Astrocyte (in vitro differentiated cells and primary cell): ENCODE data around the gene CCNYL1. TPM values are rescaled to one million over a fixed set of nuclear protein-coding genes. Genes with fewer than 3 reads are reported as not detected.
"Not testable (repeated sequence)": the region's sequence is repeated elsewhere in the genome, so short reads cannot be mapped to it uniquely, and the experiment has no call there.

Source experiments
- DNase-seq: peaks from one replicate; pipeline ENCODE4 v3.0.0-alpha.2; 2010; ENCODE audit warnings: low read depth
- FAIRE-seq: peaks from 2 replicates; lab custom pipeline; 2011; peaks lifted over from hg19 to GRCh38; lab: Jason Lieb, UNC
- H2AFZ ChIP-seq: 2 replicates; pipeline ENCODE4 v1.6.0; 2012; ENCODE audit warnings: low read depth, low read length, inconsistent platforms
- H3K27ac ChIP-seq: 2 replicates; pipeline ENCODE4 v1.5.1; 2011; ENCODE audit warnings: low read depth, low read length, inconsistent platforms
- H3K27me3 ChIP-seq: 2 replicates; pipeline ENCODE4 v1.6.0; 2011; ENCODE audit warnings: low read length, inconsistent platforms; ENCODE audit not compliant: insufficient read depth
- H3K36me3 ChIP-seq: 2 replicates; pipeline ENCODE4 v1.5.1; 2011; ENCODE audit warnings: low read length, inconsistent platforms; ENCODE audit not compliant: insufficient read depth
- H3K4me1 ChIP-seq: 2 replicates; pipeline ENCODE4 v1.5.1; 2011; ENCODE audit warnings: low read length, inconsistent platforms; ENCODE audit not compliant: insufficient read depth
- H3K4me2 ChIP-seq: 2 replicates; pipeline ENCODE4 v1.6.0; 2012; ENCODE audit warnings: low read length, inconsistent platforms
- H3K4me3 ChIP-seq: 2 replicates; pipeline ENCODE4 v1.5.1; 2011; ENCODE audit warnings: low read depth, mild to moderate bottlenecking, low read length, inconsistent platforms; ENCODE audit not compliant: insufficient read depth
- H3K79me2 ChIP-seq: 2 replicates; pipeline ENCODE4 v1.6.0; 2012; ENCODE audit warnings: mild to moderate bottlenecking, low read length, inconsistent platforms; ENCODE audit not compliant: insufficient read depth
- H3K9ac ChIP-seq: 2 replicates; pipeline ENCODE4 v1.6.0; 2012; ENCODE audit warnings: mild to moderate bottlenecking, low read length, inconsistent platforms
- H3K9me3 ChIP-seq: 2 replicates; pipeline ENCODE4 v1.5.1; 2012; ENCODE audit warnings: low read depth, mild to moderate bottlenecking, low read length, inconsistent platforms; ENCODE audit not compliant: insufficient read depth
- H4K20me1 ChIP-seq: 2 replicates; pipeline ENCODE4 v1.6.0; 2012; ENCODE audit warnings: low read length, inconsistent platforms; ENCODE audit not compliant: insufficient read depth
- H3K27ac Mint-ChIP-seq: one replicate; pipeline ENCODE4 v1.8.0; 2021; ENCODE audit warnings: mild to moderate bottlenecking, mixed read lengths; ENCODE audit not compliant: unreplicated experiment
- H3K27me3 Mint-ChIP-seq: one replicate; pipeline ENCODE4 v1.8.0; 2021; ENCODE audit warnings: low read depth, mixed read lengths; ENCODE audit not compliant: unreplicated experiment
- H3K36me3 Mint-ChIP-seq: one replicate; pipeline ENCODE4 v1.8.0; 2021; ENCODE audit warnings: low read depth, mixed read lengths; ENCODE audit not compliant: unreplicated experiment
- H3K4me1 Mint-ChIP-seq: one replicate; pipeline ENCODE4 v1.8.0; 2021; ENCODE audit warnings: low read depth, mixed read lengths; ENCODE audit not compliant: unreplicated experiment
- H3K4me3 Mint-ChIP-seq: one replicate; pipeline ENCODE4 v1.8.0; 2021; ENCODE audit warnings: mild to moderate bottlenecking, moderate library complexity, mixed read lengths; ENCODE audit not compliant: unreplicated experiment
- H3K9me3 Mint-ChIP-seq: one replicate; pipeline ENCODE4 v1.8.0; 2021; ENCODE audit warnings: mild to moderate bottlenecking, mixed read lengths; ENCODE audit not compliant: unreplicated experiment
- EZH2 ChIP-seq: IDR thresholded peaks from 2 replicates; pipeline ENCODE4 v1.6.1; 2012; ENCODE audit warnings: mild to moderate bottlenecking, low read length, inconsistent platforms; ENCODE audit not compliant: insufficient read depth
- total RNA-seq: library from RNA; stranded (reverse); gene quantifications from 2 replicates; pipeline ENCODE4 v1.2.1, GENCODE V29; 2021
- TF ChIP-seq, protein P1 (sequence below): IDR thresholded peaks from 2 replicates; pipeline ENCODE4 v1.5.1; 2011; ENCODE audit warnings: low read depth, mild to moderate bottlenecking, inconsistent platforms, low read length, moderate library complexity; ENCODE audit not compliant: insufficient read depth

CCNYL1 gene
- total RNA-seq, 1 donor from 2014 or later = 35.2 TPM

DNA sequence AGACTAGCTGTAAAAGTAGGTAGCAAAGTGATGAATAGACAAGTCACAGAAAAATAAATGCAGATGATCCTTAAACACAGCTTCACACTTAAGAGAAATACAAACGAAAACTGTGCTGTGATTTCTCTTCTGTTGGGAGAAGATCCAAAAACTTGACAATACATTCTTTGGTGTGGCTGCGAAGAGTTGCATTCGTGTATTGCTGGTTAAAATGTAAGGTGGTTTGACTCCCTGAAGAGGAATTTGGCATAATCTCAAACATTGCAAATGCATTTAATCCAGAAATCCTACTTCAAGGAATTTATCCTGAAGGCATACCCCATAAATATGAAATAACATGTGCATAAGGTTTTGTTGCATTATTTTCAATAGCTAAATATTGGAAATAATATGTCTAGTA lies 7.1 kb downstream of the CCNYL1 start:
- no peaks in the 10 kb centered on the region for H3K4me1 Mint-ChIP-seq
- H3K36me3 ChIP-seq = no peaks in the 10 kb centered on the region
- FAIRE-seq (no peak), DNase-seq (peak; percentile 42)
- no peak overlapping the region for H3K4me3 Mint-ChIP-seq
- H3K4me3 ChIP-seq = no peak overlapping the region
- H3K9me3 ChIP-seq = no peaks in the 10 kb centered on the region
- no peak overlapping the region for H3K27ac ChIP-seq
- peaks cover 64% of the 10 kb centered on the region for H3K79me2 ChIP-seq
- H3K27me3 Mint-ChIP-seq = no peaks in the 10 kb centered on the region
- no peak overlapping the region for H3K4me2 ChIP-seq
- H3K27ac Mint-ChIP-seq = no peak overlapping the region
- H3K9ac ChIP-seq = no peak overlapping the region
- no peaks in the 10 kb centered on the region for H3K9me3 Mint-ChIP-seq
- TF ChIP-seq, protein P1, sequence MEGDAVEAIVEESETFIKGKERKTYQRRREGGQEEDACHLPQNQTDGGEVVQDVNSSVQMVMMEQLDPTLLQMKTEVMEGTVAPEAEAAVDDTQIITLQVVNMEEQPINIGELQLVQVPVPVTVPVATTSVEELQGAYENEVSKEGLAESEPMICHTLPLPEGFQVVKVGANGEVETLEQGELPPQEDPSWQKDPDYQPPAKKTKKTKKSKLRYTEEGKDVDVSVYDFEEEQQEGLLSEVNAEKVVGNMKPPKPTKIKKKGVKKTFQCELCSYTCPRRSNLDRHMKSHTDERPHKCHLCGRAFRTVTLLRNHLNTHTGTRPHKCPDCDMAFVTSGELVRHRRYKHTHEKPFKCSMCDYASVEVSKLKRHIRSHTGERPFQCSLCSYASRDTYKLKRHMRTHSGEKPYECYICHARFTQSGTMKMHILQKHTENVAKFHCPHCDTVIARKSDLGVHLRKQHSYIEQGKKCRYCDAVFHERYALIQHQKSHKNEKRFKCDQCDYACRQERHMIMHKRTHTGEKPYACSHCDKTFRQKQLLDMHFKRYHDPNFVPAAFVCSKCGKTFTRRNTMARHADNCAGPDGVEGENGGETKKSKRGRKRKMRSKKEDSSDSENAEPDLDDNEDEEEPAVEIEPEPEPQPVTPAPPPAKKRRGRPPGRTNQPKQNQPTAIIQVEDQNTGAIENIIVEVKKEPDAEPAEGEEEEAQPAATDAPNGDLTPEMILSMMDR = no peak
- TF ChIP-seq EZH2 = no peak
- no peaks in the 10 kb centered on the region for H3K27me3 ChIP-seq
- peaks cover 30% of the 10 kb centered on the region for H4K20me1 ChIP-seq
- H3K4me1 ChIP-seq = no peaks in the 10 kb centered on the region
- no peaks in the 10 kb centered on the region for H3K36me3 Mint-ChIP-seq
- H2AFZ ChIP-seq = no peak overlapping the region

DNA sequence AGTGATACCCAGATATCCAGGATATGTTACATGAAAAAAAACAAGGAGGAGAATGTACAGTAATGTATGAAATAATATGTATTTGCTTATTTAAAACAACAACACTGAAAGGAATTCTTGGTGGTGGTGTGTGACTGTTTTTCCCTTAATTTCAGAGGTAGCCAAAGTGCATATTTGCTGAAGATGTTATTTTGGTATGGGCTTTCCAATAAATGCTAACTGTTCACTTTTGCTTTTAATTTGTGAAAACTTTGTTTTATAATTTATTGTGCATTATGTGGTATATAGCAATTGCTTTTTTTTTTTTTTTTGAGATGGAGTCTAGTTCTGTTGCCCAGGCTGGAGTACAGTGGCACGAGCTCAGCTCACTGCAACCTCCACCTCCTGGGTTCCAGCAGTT lies 7.6 kb downstream of the CCNYL1 start:
- Histone ChIP-seq H3K27me3 (no peaks in the 10 kb centered on the region), H4K20me1 (peaks cover 25% of the 10 kb centered on the region), H3K79me2 (peaks cover 59% of the 10 kb centered on the region), H3K27ac (no peak overlapping the region), H3K4me3 (no peak overlapping the region), H3K9me3 (no peaks in the 10 kb centered on the region), H3K4me1 (no peaks in the 10 kb centered on the region), H3K36me3 (no peaks in the 10 kb centered on the region), H2AFZ (no peak overlapping the region), H3K9ac (no peak overlapping the region), H3K4me2 (no peak overlapping the region)
- H3K4me1 Mint-ChIP-seq = no peaks in the 10 kb centered on the region
- no peak for DNase-seq
- no peak for FAIRE-seq
- no peak overlapping the region for H3K27ac Mint-ChIP-seq
- no peaks in the 10 kb centered on the region for H3K9me3 Mint-ChIP-seq
- TF ChIP-seq, protein P1 = no peak
- TF ChIP-seq EZH2 = no peak
- H3K27me3 Mint-ChIP-seq = no peaks in the 10 kb centered on the region
- no peaks in the 10 kb centered on the region for H3K36me3 Mint-ChIP-seq
- no peak overlapping the region for H3K4me3 Mint-ChIP-seq

DNA sequence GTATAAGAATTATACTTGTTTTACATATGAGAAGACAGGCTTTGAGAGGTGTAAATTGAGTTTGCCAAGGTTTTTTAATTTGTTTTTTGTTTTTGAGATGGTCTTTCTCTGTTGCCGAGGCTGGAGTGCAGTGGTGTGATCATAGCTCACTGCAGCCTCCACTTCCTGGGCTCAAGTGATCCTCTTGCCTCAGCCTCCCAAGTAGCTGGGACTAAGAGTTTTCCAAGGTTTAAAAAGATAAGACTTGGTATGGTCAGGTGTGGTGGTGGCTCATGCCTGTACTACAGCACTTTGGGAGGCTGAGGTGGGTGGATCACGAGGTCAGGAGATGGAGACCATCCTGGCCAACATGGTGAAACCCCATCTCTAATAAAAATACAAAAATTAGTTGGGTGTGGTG lies 8.2 kb downstream of the CCNYL1 start:
- DNase-seq, H3K9ac ChIP-seq, H3K4me3 Mint-ChIP-seq, H3K4me1 Mint-ChIP-seq, H3K27me3 Mint-ChIP-seq, H3K27ac Mint-ChIP-seq, FAIRE-seq, H3K36me3 ChIP-seq, H3K4me3 ChIP-seq, H3K27ac ChIP-seq, H3K9me3 Mint-ChIP-seq, H3K4me1 ChIP-seq, H3K27me3 ChIP-seq, H2AFZ ChIP-seq, H3K36me3 Mint-ChIP-seq, H3K4me2 ChIP-seq, H3K9me3 ChIP-seq: not testable (repeated sequence)
- Histone ChIP-seq H4K20me1 (peaks cover 24% of the 10 kb centered on the region), H3K79me2 (peaks cover 52% of the 10 kb centered on the region)
